OCI-LY1 (cell line): ENCODE measurements around the gene CHRNA3.
"Not testable (repeated sequence)": the region's sequence is repeated elsewhere in the genome, so short reads cannot be mapped to it uniquely, and the experiment has no call there.

Experiments
- H2AFZ ChIP-seq: fragments of 200-600 bp; sonication (generic), shearing (Covaris generic); 2 replicates; pipeline ENCODE4 v1.6.0; 2014; ENCODE audit warnings: antibody characterized with exemption, mild to moderate bottlenecking, low read length
- H3F3A ChIP-seq: fragments of 200-600 bp; sonication (generic), shearing (Covaris generic); 2 replicates; pipeline ENCODE4 v1.6.0; 2014; ENCODE audit warnings: mild to moderate bottlenecking, antibody characterized with exemption, low read length, moderate library complexity; ENCODE audit not compliant: insufficient read depth
- H3K27ac ChIP-seq: fragments of 200-600 bp; sonication (generic); 2 replicates; pipeline ENCODE4 v1.5.1; 2014; ENCODE audit warnings: low read length, mixed run types, mild to moderate bottlenecking, low read depth; ENCODE audit not compliant: poor library complexity, severe bottlenecking
- H3K27me3 ChIP-seq: fragments of 200-600 bp; sonication (generic); 2 replicates; pipeline ENCODE4 v1.6.0; 2014; ENCODE audit warnings: antibody characterized with exemption, mild to moderate bottlenecking, low read length, moderate library complexity; ENCODE audit not compliant: insufficient read depth
- H3K36me3 ChIP-seq: fragments of 200-600 bp; sonication (generic); 2 replicates; pipeline ENCODE4 v1.6.1; 2014; ENCODE audit warnings: mild to moderate bottlenecking, antibody characterized with exemption, low read length, moderate library complexity, mixed read lengths; ENCODE audit not compliant: insufficient read depth
- H3K4me1 ChIP-seq: fragments of 200-600 bp; sonication (generic); 2 replicates; pipeline ENCODE4 v1.5.1; 2014; ENCODE audit warnings: mild to moderate bottlenecking, low read length, moderate library complexity; ENCODE audit not compliant: insufficient read depth, severe bottlenecking
- H3K4me2 ChIP-seq: fragments of 200-600 bp; sonication (generic), shearing (Covaris generic); 2 replicates; pipeline ENCODE4 v1.6.1; 2014; ENCODE audit warnings: low read length
- H3K4me3 ChIP-seq: fragments of 200-600 bp; sonication (generic); 2 replicates; pipeline ENCODE4 v1.5.1; 2014; ENCODE audit warnings: low read length, low read depth, mild to moderate bottlenecking, mixed read lengths; ENCODE audit not compliant: poor library complexity, severe bottlenecking
- H3K79me2 ChIP-seq: fragments of 200-600 bp; shearing (Covaris generic); 2 replicates; pipeline ENCODE4 v1.6.1; 2016; ENCODE audit warnings: mixed run types, low read length, mixed read lengths; ENCODE audit not compliant: insufficient read depth
- H3K9ac ChIP-seq: fragments of 200-600 bp; sonication (generic), shearing (Covaris generic); 2 replicates; pipeline ENCODE4 v1.6.1; 2014; ENCODE audit warnings: mild to moderate bottlenecking, low read length, mixed read lengths
- H3K9me2 ChIP-seq: fragments of 200-600 bp; sonication (generic), shearing (Covaris generic); 2 replicates; pipeline ENCODE4 v1.6.1; 2014; ENCODE audit warnings: low read depth, mild to moderate bottlenecking, low read length, mixed read lengths
- H3K9me3 ChIP-seq: fragments of 200-600 bp; shearing (Covaris generic); 2 replicates; pipeline ENCODE4 v1.6.1; 2014; ENCODE audit warnings: low read length, mixed read lengths
- H4K20me1 ChIP-seq: fragments of 200-600 bp; sonication (generic), shearing (Covaris generic); 2 replicates; pipeline ENCODE4 v1.6.0; 2016; ENCODE audit warnings: mild to moderate bottlenecking, low read length; ENCODE audit not compliant: insufficient read depth
- CTCF ChIP-seq: fragments of 200-600 bp; sonication (generic), shearing (Covaris generic); IDR thresholded peaks from 2 replicates; pipeline ENCODE4 v1.5.1; 2017; ENCODE audit warnings: mild to moderate bottlenecking, antibody characterized with exemption, low read length, moderate library complexity, mixed read lengths
- EZH2 ChIP-seq: fragments of 200-600 bp; sonication (generic), shearing (Covaris generic); IDR thresholded peaks from 2 replicates; pipeline ENCODE4 v1.8.0; 2017; ENCODE audit warnings: borderline replicate concordance, mixed run types, mild to moderate bottlenecking, antibody characterized with exemption, low read length, moderate library complexity, mixed read lengths

Gene CHRNA3

GRCh38 chr15:78617076-78617475, 3.7 kb downstream of the CHRNA3 start:
- TF ChIP-seq EZH2 (no peak), CTCF (no peak)
- Histone ChIP-seq H2AFZ (no peak overlapping the region), H3K4me1 (no peaks in the 10 kb centered on the region), H3K27ac (no peak overlapping the region), H4K20me1 (no peaks in the 10 kb centered on the region), H3K4me2 (no peak overlapping the region), H3K36me3 (no peaks in the 10 kb centered on the region), H3K79me2 (no peaks in the 10 kb centered on the region), H3K9me3 (no peaks in the 10 kb centered on the region), H3F3A (no peaks in the 10 kb centered on the region), H3K4me3 (no peak overlapping the region), H3K27me3 (no peaks in the 10 kb centered on the region), H3K9me2 (no peaks in the 10 kb centered on the region), H3K9ac (no peak overlapping the region)

GRCh38 chr15:78616506-78616905, 4.3 kb downstream of the CHRNA3 start:
- H3K27ac ChIP-seq, result no peak overlapping the region
- no peaks in the 10 kb centered on the region for H3K9me2 ChIP-seq
- no peak overlapping the region for H3K4me3 ChIP-seq
- no peaks in the 10 kb centered on the region for H3K79me2 ChIP-seq
- H3K9me3 ChIP-seq, result no peaks in the 10 kb centered on the region
- no peaks in the 10 kb centered on the region for H3K4me1 ChIP-seq
- H3K36me3 ChIP-seq, result no peaks in the 10 kb centered on the region
- H2AFZ ChIP-seq, result no peak overlapping the region
- H3K27me3 ChIP-seq, result no peaks in the 10 kb centered on the region
- no peaks in the 10 kb centered on the region for H4K20me1 ChIP-seq
- H3K4me2 ChIP-seq, result no peak overlapping the region
- TF ChIP-seq CTCF (no peak), EZH2 (no peak)
- H3K9ac ChIP-seq, result no peak overlapping the region
- H3F3A ChIP-seq, result no peaks in the 10 kb centered on the region

- H3K9me2 ChIP-seq, result no peaks in the 10 kb centered on the region
- H3K4me3 ChIP-seq, result no peak overlapping the region
- H3K9ac ChIP-seq, result no peak overlapping the region
- no peak overlapping the region for H3K4me2 ChIP-seq
- no peaks in the 10 kb centered on the region for H3K27me3 ChIP-seq
- no peak overlapping the region for H3K27ac ChIP-seq
- no peak for TF ChIP-seq EZH2
- H4K20me1 ChIP-seq, result no peaks in the 10 kb centered on the region
- no peak overlapping the region for H2AFZ ChIP-seq
- H3K36me3 ChIP-seq, result no peaks in the 10 kb centered on the region
- H3K9me3 ChIP-seq, result no peaks in the 10 kb centered on the region
- no peaks in the 10 kb centered on the region for H3K4me1 ChIP-seq
- H3K79me2 ChIP-seq, result no peaks in the 10 kb centered on the region
- no peaks in the 10 kb centered on the region for H3F3A ChIP-seq
These were observed 5.6 kb downstream of the CHRNA3 start for GRCh38 chr15:78615151-78615589.

- H4K20me1 ChIP-seq, result no peaks in the 10 kb centered on the region
- H3K9me3 ChIP-seq, result no peaks in the 10 kb centered on the region
- no peaks in the 10 kb centered on the region for H3K36me3 ChIP-seq
- no peaks in the 10 kb centered on the region for H3F3A ChIP-seq
- no peaks in the 10 kb centered on the region for H3K79me2 ChIP-seq
- no peaks in the 10 kb centered on the region for H3K27me3 ChIP-seq
- H3K9ac ChIP-seq, result no peak overlapping the region
- H3K27ac ChIP-seq, result no peak overlapping the region
- H3K9me2 ChIP-seq, result no peaks in the 10 kb centered on the region
- no peak for TF ChIP-seq CTCF
- TF ChIP-seq EZH2, result no peak
- no peak overlapping the region for H2AFZ ChIP-seq
- H3K4me3 ChIP-seq, result no peak overlapping the region
- no peak overlapping the region for H3K4me2 ChIP-seq
- H3K4me1 ChIP-seq, result no peaks in the 10 kb centered on the region
These were observed 6.8 kb downstream of the CHRNA3 start for GRCh38 chr15:78614021-78614420.

GRCh38 chr15:78609551-78609950, 11.2 kb downstream of the CHRNA3 start:
- not testable (repeated sequence) for H3K4me2 ChIP-seq, H3K9ac ChIP-seq, H3K27ac ChIP-seq, H3K4me1 ChIP-seq, H4K20me1 ChIP-seq, H2AFZ ChIP-seq, H3K9me2 ChIP-seq, H3K27me3 ChIP-seq, H3K9me3 ChIP-seq, H3F3A ChIP-seq, H3K4me3 ChIP-seq, H3K79me2 ChIP-seq, H3K36me3 ChIP-seq
